ENCODE data around the gene AGPS.

The AGPS gene

GRCh38 chr2:177466337-177467195 is 74.0 kb downstream of the AGPS start:
- POLR2A ChIA-PET: no interaction called here
- DNase-seq (ENCODE audit: extremely low spot score): no peak
- no peak for TF ChIP-seq CTCF (IDR thresholded peaks at IDR 0.05; ENCODE audit: control extremely low read depth, extremely low read depth, low read depth, missing control alignments)
- CTCF ChIA-PET: interaction anchor here (1.0 to 1.6 kb wide), 3 partner anchors 23 to 86 kb away, joined by 3 to 5 read pairs (median 3); no protein-coding TSS in a partner anchor

GRCh38 chr2:177467646-177468045 is 75.1 kb downstream of the AGPS start:
- ChIA-PET POLR2A (no interaction called here), CTCF (no interaction called here)
- no peak for TF ChIP-seq CTCF (IDR thresholded peaks at IDR 0.05; ENCODE audit: control extremely low read depth, extremely low read depth, low read depth, missing control alignments)
- DNase-seq (ENCODE audit: extremely low spot score): no peak

- POLR2A ChIA-PET: no interaction called here
- CTCF ChIA-PET: no interaction called here
Measured at GRCh38 chr2:177471990-177472389, 79.4 kb downstream of the AGPS start.

GRCh38 chr2:177474301-177474700 is 81.7 kb downstream of the AGPS start:
- CTCF ChIA-PET: interaction anchor here (1.4 to 2.5 kb wide), 2 partner anchors 9 to 13 kb away, joined by 3 to 13 read pairs; no protein-coding TSS in a partner anchor
- POLR2A ChIA-PET: no interaction called here

More at GRCh38 chr2:177471990-177472389, 79.4 kb downstream of the AGPS start:
- DNase-seq (ENCODE audit: extremely low spot score): no peak
- TF ChIP-seq CTCF (IDR thresholded peaks at IDR 0.05; ENCODE audit: control extremely low read depth, extremely low read depth, low read depth, missing control alignments): no peak

GRCh38 chr2:177474998-177475397 is 82.4 kb downstream of the AGPS start:
- CTCF ChIA-PET: interaction anchor here (1.4 to 2.5 kb wide), 2 partner anchors 10 to 14 kb away, joined by 3 to 13 read pairs; no protein-coding TSS in a partner anchor
- no peak for TF ChIP-seq CTCF (IDR thresholded peaks at IDR 0.05; ENCODE audit: control extremely low read depth, extremely low read depth, low read depth, missing control alignments)
- POLR2A ChIA-PET: no interaction called here
- DNase-seq (ENCODE audit: extremely low spot score): no peak

More at GRCh38 chr2:177474301-177474700, 81.7 kb downstream of the AGPS start:
- no peak for TF ChIP-seq CTCF (IDR thresholded peaks at IDR 0.05; ENCODE audit: control extremely low read depth, extremely low read depth, low read depth, missing control alignments)
- DNase-seq (ENCODE audit: extremely low spot score): no peak

GRCh38 chr2:177476897-177477296 is 84.3 kb downstream of the AGPS start:
- CTCF ChIA-PET: interaction anchor here (2.5 kb wide), 1 partner anchor 13 kb away, joined by 9 read pairs; no protein-coding TSS in a partner anchor
- POLR2A ChIA-PET: no interaction called here

More at GRCh38 chr2:177476897-177477296, 84.3 kb downstream of the AGPS start:
- no peak for DNase-seq (ENCODE audit: extremely low spot score)
- no peak for TF ChIP-seq CTCF (IDR thresholded peaks at IDR 0.05; ENCODE audit: control extremely low read depth, extremely low read depth, low read depth, missing control alignments)

Data from GM10248 (cell line).